Natural killer cell (primary cell): Measurements from ENCODE around the gene OPA3. TPM values are rescaled to one million over a fixed set of nuclear protein-coding genes. Genes with fewer than 3 reads are reported as not detected.
A peak's percentile ranks its signal among the peaks of the same experiment; 100 is the strongest.

Experiments
- ATAC-seq, 3 donors: fragments of 150-1000 bp in 2 of 3; fragments of 200-7000 bp in 1 of 3; cut with Tn5 transposase; 1 replicate in 1 of 3; 2 replicates in 2 of 3; pipeline ENCODE4 v1.10.0; 2021; ENCODE audit warnings: mild to moderate bottlenecking in 2 of 3, moderate library complexity in 2 of 3
- DNase-seq, 2 donors: peaks; one replicate each; pipeline versions ENCODE4 v3.0.0 to v3.0.0-alpha.2; 2013 to 2021; ENCODE audit warnings: mixed read lengths in 1 of 2
- H3K27ac ChIP-seq: one replicate; pipeline ENCODE4 v1.5.1; 2013; ENCODE audit warnings: mild to moderate bottlenecking, low read length
- H3K27me3 ChIP-seq: one replicate; pipeline ENCODE4 v1.6.1; 2013; ENCODE audit warnings: low read length; ENCODE audit not compliant: control insufficient read depth, insufficient read depth
- H3K36me3 ChIP-seq: one replicate; pipeline ENCODE4 v1.6.1; 2013; ENCODE audit warnings: low read length; ENCODE audit not compliant: control insufficient read depth, insufficient read depth
- H3K4me1 ChIP-seq: one replicate; pipeline ENCODE4 v1.6.1; 2013; ENCODE audit warnings: low read length; ENCODE audit not compliant: control insufficient read depth, insufficient read depth
- H3K4me3 ChIP-seq: one replicate; pipeline ENCODE4 v1.5.1; 2013; ENCODE audit warnings: low read length
- H3K9me3 ChIP-seq: one replicate; pipeline ENCODE4 v1.6.1; 2013; ENCODE audit warnings: low read length; ENCODE audit not compliant: control insufficient read depth, insufficient read depth
- H3K27ac Mint-ChIP-seq, 2 donors: one replicate each; pipeline ENCODE4 v1.8.0; 2022; ENCODE audit warnings: mild to moderate bottlenecking in 2 of 2, mixed read lengths in 2 of 2, moderate library complexity in 1 of 2
- H3K27me3 Mint-ChIP-seq, 2 donors: one replicate each; pipeline ENCODE4 v1.8.0; 2022; ENCODE audit warnings: low read depth in 2 of 2, mixed read lengths in 2 of 2
- H3K36me3 Mint-ChIP-seq: one replicate; pipeline ENCODE4 v1.8.0; 2022; ENCODE audit warnings: mixed read lengths
- H3K4me1 Mint-ChIP-seq, 2 donors: one replicate each; pipeline ENCODE4 v1.8.0; 2022; ENCODE audit warnings: mixed read lengths in 2 of 2
- H3K4me3 Mint-ChIP-seq: one replicate; pipeline ENCODE4 v1.8.0; 2022; ENCODE audit warnings: mild to moderate bottlenecking, moderate library complexity, mixed read lengths
- H3K9me3 Mint-ChIP-seq, 2 donors: one replicate each; pipeline ENCODE4 v1.8.0; 2022; ENCODE audit warnings: mixed read lengths in 2 of 2
- WGBS: methylation state at CpG from one replicate; pipeline ENCODE4 v1.1.7; 2013; ENCODE audit warnings: missing lambda C conversion rate; ENCODE audit not compliant: insufficient coverage; 5-methylcytosine and 5-hydroxymethylcytosine counted together
- intact Hi-C: fragments of 100-400 bp; cut with micrococcal nuclease; formaldehyde crosslinking; loops from one replicate; pipeline ENCODE4 v1.14.2; 2022
- total RNA-seq, 4 donors: library from RNA; stranded (reverse); fragments of 120-200 nt in 1 of 4; gene quantifications; one replicate each; pipeline versions ENCODE4 v1.2.3 to v1.2.4, GENCODE V29; 2013 to 2022
- TF ChIP-seq, protein P1 (sequence below): fragments of 200-600 bp; IDR thresholded peaks from one replicate; pipeline ENCODE4 v1.8.0; 2022; ENCODE audit warnings: antibody characterized with exemption

OPA3 gene
- total RNA-seq, 3 donors from 2014 or later (not counting 1 experiment from before 2014, with no cell fraction given), result 8.2 to 10.4 (median 9.0) TPM

DNA sequence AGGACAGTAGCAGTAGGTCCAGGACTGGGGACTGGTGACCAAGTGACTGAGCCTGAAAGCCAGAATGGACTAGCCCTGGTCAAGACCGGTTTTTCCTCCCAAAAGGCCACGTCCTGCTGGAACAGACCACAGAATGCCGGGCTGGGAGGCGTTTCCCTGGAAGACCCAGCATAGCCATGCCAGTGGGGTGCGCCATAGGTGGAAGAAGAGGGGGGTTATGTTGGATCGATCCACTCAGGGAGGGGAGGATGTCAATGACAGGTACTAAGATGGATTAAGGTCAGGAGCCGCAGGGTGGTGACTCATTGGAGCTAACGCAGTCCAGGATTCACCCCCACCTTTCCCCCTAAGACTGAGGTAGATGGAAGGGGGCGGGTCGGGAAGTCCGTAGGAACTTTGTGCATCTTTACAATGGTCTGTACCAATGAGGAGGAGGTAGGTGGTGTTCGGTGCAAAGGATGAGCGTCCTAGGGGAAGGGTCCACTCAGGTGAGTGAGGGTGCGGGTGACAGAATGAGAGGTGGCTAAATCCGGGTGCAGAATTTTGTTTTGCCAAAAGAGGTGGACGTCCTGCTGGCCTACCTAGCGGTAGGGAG, 56.4 kb downstream of the OPA3 start:
- Mint-ChIP-seq H3K4me1 (peaks cover 20 to 26% of the 10 kb centered on the region in 2 donors), H3K9me3 (no peaks in the 10 kb centered on the region), H3K4me3 (no peak overlapping the region), H3K27ac (peak overlapping the region; percentile 52 to 60), H3K27me3 (no peaks in the 10 kb centered on the region), H3K36me3 (no peaks in the 10 kb centered on the region)
- no peak for ATAC-seq
- no peak for DNase-seq
- no peak overlapping the region for H3K27ac ChIP-seq
- H3K27me3 ChIP-seq, result no peaks in the 10 kb centered on the region
- intact Hi-C loops, result no loop called here
- no peaks in the 10 kb centered on the region for H3K9me3 ChIP-seq
- TF ChIP-seq, protein P1, sequence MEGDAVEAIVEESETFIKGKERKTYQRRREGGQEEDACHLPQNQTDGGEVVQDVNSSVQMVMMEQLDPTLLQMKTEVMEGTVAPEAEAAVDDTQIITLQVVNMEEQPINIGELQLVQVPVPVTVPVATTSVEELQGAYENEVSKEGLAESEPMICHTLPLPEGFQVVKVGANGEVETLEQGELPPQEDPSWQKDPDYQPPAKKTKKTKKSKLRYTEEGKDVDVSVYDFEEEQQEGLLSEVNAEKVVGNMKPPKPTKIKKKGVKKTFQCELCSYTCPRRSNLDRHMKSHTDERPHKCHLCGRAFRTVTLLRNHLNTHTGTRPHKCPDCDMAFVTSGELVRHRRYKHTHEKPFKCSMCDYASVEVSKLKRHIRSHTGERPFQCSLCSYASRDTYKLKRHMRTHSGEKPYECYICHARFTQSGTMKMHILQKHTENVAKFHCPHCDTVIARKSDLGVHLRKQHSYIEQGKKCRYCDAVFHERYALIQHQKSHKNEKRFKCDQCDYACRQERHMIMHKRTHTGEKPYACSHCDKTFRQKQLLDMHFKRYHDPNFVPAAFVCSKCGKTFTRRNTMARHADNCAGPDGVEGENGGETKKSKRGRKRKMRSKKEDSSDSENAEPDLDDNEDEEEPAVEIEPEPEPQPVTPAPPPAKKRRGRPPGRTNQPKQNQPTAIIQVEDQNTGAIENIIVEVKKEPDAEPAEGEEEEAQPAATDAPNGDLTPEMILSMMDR, result no peak
- no peak overlapping the region for H3K4me3 ChIP-seq
- peaks cover 20% of the 10 kb centered on the region for H3K4me1 ChIP-seq
- H3K36me3 ChIP-seq, result peaks cover 48% of the 10 kb centered on the region
- 81% methylated on average over 16 of the region's 17 CpGs for WGBS

DNA sequence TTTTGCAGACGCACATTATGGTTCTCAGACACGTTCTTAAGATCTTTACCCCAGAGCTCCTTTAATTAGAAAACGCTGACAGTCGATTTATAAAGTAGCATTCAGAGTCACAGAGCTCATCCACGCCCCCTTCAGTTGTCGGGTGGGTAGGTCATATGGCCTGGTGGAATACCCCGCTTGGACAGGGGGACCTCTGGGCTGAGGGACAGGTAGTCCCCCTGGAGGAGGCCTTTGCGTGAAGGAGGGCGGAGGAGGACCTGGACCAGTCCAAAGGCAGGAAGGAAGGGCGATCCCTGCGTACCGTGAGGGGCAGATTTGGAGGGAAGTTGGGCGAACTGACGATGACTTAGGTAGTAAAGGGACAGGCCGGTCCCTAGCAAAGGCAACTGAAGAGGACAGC, 56.9 kb downstream of the OPA3 start:
- H3K4me1 ChIP-seq, result peaks cover 24% of the 10 kb centered on the region
- Mint-ChIP-seq H3K36me3 (no peaks in the 10 kb centered on the region), H3K4me3 (no peak overlapping the region), H3K9me3 (no peaks in the 10 kb centered on the region), H3K4me1 (peaks cover 20 to 27% of the 10 kb centered on the region in 2 donors), H3K27me3 (no peaks in the 10 kb centered on the region), H3K27ac (peak overlapping the region; percentile 52 to 60)
- ATAC-seq (no peak), DNase-seq (no peak)
- TF ChIP-seq, protein P1, result no peak
- H3K27me3 ChIP-seq, result no peaks in the 10 kb centered on the region
- WGBS, result 92% methylated on average over 15 of the region's 15 CpGs
- H3K27ac ChIP-seq, result no peak overlapping the region
- H3K36me3 ChIP-seq, result peaks cover 51% of the 10 kb centered on the region
- H3K4me3 ChIP-seq, result no peak overlapping the region
- intact Hi-C loops, result no loop called here
- no peaks in the 10 kb centered on the region for H3K9me3 ChIP-seq

DNA sequence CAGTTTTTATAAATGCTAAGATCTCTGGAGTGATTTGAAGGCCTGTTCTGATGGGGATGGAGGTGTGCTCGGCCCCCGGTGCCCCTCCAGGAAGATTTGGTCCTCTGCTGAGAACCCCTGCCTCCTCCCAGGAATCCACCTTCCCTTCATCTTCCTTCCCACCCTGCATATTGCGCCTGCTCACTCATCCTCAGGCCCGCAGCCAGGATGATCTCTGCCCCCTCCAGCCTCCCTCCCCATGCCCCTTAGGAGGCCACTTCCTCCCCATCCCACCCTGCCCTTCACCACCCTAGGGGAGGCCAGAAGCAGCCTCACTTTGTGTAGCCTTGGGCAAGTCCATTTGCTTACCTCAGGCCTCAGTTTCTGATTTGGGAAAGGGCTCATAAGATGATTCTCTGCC, 57.6 kb downstream of the OPA3 start:
- no peak overlapping the region for H3K4me3 Mint-ChIP-seq
- H3K27ac Mint-ChIP-seq, result peak overlapping the region; percentile 27 to 52
- 100% methylated on average over 4 of the region's 4 CpGs for WGBS
- Histone ChIP-seq H3K4me3 (no peak overlapping the region), H3K36me3 (peaks cover 56% of the 10 kb centered on the region), H3K4me1 (peaks cover 28% of the 10 kb centered on the region), H3K27ac (no peak overlapping the region), H3K9me3 (no peaks in the 10 kb centered on the region), H3K27me3 (no peaks in the 10 kb centered on the region)
- no peaks in the 10 kb centered on the region for H3K9me3 Mint-ChIP-seq
- H3K27me3 Mint-ChIP-seq, result no peaks in the 10 kb centered on the region
- no peaks in the 10 kb centered on the region for H3K36me3 Mint-ChIP-seq
- no peak for ATAC-seq
- no peak for DNase-seq
- H3K4me1 Mint-ChIP-seq, result peaks cover 20 to 27% of the 10 kb centered on the region in 2 donors
- TF ChIP-seq, protein P1, result no peak
- intact Hi-C loops, result no loop called here

DNA sequence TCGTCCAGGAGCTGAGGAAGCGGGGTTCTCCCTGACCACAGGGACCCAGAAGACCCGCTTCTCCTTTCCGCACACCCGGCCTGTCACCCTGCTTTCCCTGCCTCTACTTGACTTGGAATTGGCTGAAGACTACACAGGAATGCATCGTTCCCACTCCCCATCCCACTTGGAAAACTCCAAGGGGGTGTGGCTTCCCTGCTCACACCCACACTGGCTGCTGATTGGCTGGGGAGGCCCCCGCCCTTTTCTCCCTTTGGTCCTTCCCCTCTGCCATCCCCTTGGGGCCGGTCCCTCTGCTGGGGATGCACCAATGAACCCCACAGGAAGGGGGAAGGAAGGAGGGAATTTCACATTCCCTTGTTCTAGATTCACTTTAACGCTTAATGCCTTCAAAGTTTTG, 58.5 kb downstream of the OPA3 start:
- Mint-ChIP-seq H3K4me3 (no peak overlapping the region), H3K4me1 (peaks cover 20 to 27% of the 10 kb centered on the region in 2 donors), H3K27ac (peak overlapping the region in 1 of 2 donors; percentile 27), H3K27me3 (no peaks in the 10 kb centered on the region), H3K36me3 (no peaks in the 10 kb centered on the region), H3K9me3 (no peaks in the 10 kb centered on the region)
- DNase-seq (no peak), ATAC-seq (no peak)
- intact Hi-C loops, result no loop called here
- no peak overlapping the region for H3K4me3 ChIP-seq
- H3K27me3 ChIP-seq, result no peaks in the 10 kb centered on the region
- TF ChIP-seq, protein P1, result no peak
- no peaks in the 10 kb centered on the region for H3K9me3 ChIP-seq
- peaks cover 63% of the 10 kb centered on the region for H3K36me3 ChIP-seq
- H3K4me1 ChIP-seq, result peaks cover 28% of the 10 kb centered on the region
- H3K27ac ChIP-seq, result no peak overlapping the region
- 87% methylated on average over 6 of the region's 9 CpGs for WGBS
